HUES64 (cell line): Measurements from ENCODE around the gene CDK5R1.

ENCODE experiments used
- H3K27ac ChIP-seq: 2 replicates; pipeline ENCODE4 v1.7.0; 2013; ENCODE audit warnings: low read depth, low read length, inconsistent platforms
- H3K27me3 ChIP-seq: 2 replicates; pipeline ENCODE4 v1.6.1; 2013; ENCODE audit warnings: mild to moderate bottlenecking, low read length; ENCODE audit not compliant: insufficient read depth
- H3K36me3 ChIP-seq: 2 replicates; pipeline ENCODE4 v1.6.1; 2013; ENCODE audit warnings: mild to moderate bottlenecking, low read length; ENCODE audit not compliant: insufficient read depth
- H3K4me1 ChIP-seq: 2 replicates; pipeline ENCODE4 v1.6.1; 2013; ENCODE audit warnings: mild to moderate bottlenecking, low read length, moderate library complexity; ENCODE audit not compliant: insufficient read depth
- H3K4me3 ChIP-seq: 2 replicates; pipeline ENCODE4 v1.5.1; 2013; ENCODE audit warnings: mild to moderate bottlenecking, low read length, moderate library complexity
- H3K9ac ChIP-seq: 2 replicates; pipeline ENCODE4 v1.6.1; 2013; ENCODE audit warnings: mild to moderate bottlenecking, low read depth, low read length
- H3K9me3 ChIP-seq: 2 replicates; pipeline ENCODE4 v1.6.1; 2013; ENCODE audit warnings: low read depth, low read length; ENCODE audit not compliant: insufficient read depth
- WGBS: fragments of 150-250, 120-280 bp; methylation state at CpG from one replicate; pipeline ENCODE4 v1.1.7; 2013; ENCODE audit warnings: missing lambda C conversion rate; 5-methylcytosine and 5-hydroxymethylcytosine counted together

The CDK5R1 gene

DNA sequence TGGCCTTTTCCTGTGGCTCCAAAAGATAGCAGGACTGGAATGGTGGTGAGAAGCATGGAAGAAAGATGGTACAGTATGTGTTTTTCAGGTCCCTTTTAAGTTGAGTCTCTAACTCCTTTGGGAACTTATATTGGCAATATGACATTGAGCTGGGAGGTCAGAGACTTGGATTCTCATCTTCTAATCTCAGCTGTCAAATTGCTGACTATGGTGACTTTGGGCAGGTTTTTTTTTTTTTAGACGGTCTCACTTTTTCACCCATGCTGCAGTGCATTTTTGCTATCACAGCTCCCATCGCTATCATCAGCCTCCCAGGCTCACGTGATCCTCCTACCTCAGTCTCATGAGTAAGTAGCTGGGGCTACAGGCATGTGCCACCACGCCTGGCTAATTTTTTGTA is 15.1 kb upstream of the CDK5R1 start:
- H3K27ac ChIP-seq, result no peak overlapping the region
- H3K36me3 ChIP-seq, result peaks cover 96% of the 10 kb centered on the region
- no peaks in the 10 kb centered on the region for H3K4me1 ChIP-seq
- no peaks in the 10 kb centered on the region for H3K27me3 ChIP-seq
- no peaks in the 10 kb centered on the region for H3K9me3 ChIP-seq
- no peak overlapping the region for H3K9ac ChIP-seq
- H3K4me3 ChIP-seq, result no peak overlapping the region
- WGBS, result 94% methylated on average over 4 of the region's 4 CpGs

DNA sequence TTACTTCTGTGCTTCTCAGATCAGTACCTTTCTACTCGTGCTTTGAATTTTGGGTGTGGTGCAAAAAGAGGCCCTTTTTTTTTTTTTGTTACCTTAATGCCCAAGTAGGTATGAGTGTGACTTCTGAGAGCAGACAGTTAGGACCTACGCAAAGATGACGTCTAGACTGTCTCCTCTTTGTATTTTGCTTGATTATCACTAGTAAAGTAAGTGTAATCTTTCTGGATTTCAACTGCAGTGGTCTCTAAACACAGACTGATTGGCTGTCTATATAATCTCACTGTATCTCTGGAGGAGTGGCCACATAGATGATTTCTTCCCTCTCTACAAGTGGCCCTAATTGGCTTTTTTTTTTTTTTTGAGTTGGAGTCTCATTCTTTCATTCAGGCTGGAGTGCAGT is 11.5 kb upstream of the CDK5R1 start:
- Histone ChIP-seq H3K4me1 (no peaks in the 10 kb centered on the region), H3K27me3 (no peaks in the 10 kb centered on the region), H3K4me3 (no peak overlapping the region), H3K27ac (no peak overlapping the region), H3K9me3 (no peaks in the 10 kb centered on the region), H3K9ac (no peak overlapping the region), H3K36me3 (peaks cover 96% of the 10 kb centered on the region)
- 97% methylated on average over 3 of the region's 3 CpGs for WGBS

DNA sequence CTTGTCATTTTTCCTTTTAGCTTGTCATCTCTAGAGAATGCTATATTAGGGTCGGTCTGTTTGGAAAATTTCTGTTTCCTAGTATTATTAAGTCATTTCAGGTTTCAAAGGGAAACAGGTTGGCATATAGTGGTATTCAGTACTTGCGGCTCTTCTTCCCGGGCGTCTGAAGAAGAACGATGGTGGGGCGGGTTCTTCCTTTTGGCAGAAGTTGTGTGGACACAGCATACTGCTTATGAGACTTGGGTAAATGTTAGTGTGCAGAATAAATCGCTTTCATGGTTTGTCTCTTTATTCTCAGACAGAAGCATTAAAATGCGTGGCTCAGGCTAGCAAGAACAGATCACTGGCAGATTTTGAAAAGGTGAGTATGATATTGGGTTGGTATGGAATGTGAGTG is 9.6 kb upstream of the CDK5R1 start:
- H3K36me3 ChIP-seq, result peaks cover 96% of the 10 kb centered on the region
- no peak overlapping the region for H3K9ac ChIP-seq
- H3K27ac ChIP-seq, result no peak overlapping the region
- no peaks in the 10 kb centered on the region for H3K4me1 ChIP-seq
- H3K9me3 ChIP-seq, result no peaks in the 10 kb centered on the region
- 94% methylated on average over 8 of the region's 8 CpGs for WGBS
- no peaks in the 10 kb centered on the region for H3K27me3 ChIP-seq
- H3K4me3 ChIP-seq, result no peak overlapping the region

DNA sequence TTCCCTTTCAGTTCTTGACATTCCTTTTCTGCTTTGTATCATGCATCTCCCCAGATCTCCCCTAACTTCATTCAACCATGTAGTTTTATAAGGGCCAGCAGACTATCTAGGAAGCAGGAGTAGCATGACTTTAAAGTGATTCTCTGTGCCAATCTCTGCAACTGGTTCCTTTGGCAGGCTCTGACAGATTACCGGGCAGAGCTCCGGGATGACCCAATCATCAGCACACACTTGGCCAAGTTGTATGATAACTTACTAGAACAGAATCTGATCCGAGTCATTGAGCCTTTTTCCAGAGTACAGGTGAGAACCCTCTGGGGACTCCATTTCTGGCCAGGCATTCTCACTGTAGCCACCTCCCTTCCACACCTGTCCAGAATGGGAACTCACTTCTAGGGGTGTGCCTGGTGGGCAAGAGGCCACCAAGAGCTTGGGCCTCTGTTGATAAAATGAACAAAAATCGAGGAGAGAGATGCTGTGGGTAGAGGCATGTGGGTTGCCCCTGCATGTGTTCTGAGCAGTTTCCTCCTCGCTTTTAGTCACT is 7.6 kb upstream of the CDK5R1 start:
- Histone ChIP-seq H3K36me3 (peaks cover 86% of the 10 kb centered on the region), H3K9me3 (no peaks in the 10 kb centered on the region), H3K4me3 (no peak overlapping the region), H3K9ac (no peak overlapping the region), H3K27me3 (no peaks in the 10 kb centered on the region), H3K27ac (no peak overlapping the region), H3K4me1 (peaks cover 13% of the 10 kb centered on the region)
- WGBS, result 92% methylated on average over 5 of the region's 5 CpGs

DNA sequence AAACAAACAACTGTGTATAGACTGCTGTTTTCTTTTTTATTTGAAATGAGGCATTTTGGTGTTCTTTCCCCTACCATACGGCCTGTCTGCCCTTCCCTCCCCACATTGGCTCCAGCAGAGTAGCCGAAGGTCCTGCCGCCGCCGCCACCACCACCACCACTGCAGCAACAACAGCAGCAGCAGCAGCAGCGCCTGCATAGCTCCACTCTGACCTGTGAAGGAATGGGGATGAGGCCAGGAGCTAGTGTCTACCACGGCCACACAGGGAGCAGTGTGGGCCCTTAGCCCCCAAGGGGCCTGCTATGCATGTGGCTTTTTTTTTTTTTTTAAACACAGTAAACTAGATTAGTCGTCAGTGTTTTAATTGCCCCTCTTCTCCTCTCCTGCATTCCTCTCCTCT is 5.6 kb upstream of the CDK5R1 start:
- no peak overlapping the region for H3K9ac ChIP-seq
- WGBS, result 88% methylated on average over 8 of the region's 8 CpGs
- no peak overlapping the region for H3K27ac ChIP-seq
- no peaks in the 10 kb centered on the region for H3K27me3 ChIP-seq
- H3K4me3 ChIP-seq, result no peak overlapping the region
- H3K9me3 ChIP-seq, result no peaks in the 10 kb centered on the region
- H3K4me1 ChIP-seq, result peaks cover 15% of the 10 kb centered on the region
- peaks cover 66% of the 10 kb centered on the region for H3K36me3 ChIP-seq

DNA sequence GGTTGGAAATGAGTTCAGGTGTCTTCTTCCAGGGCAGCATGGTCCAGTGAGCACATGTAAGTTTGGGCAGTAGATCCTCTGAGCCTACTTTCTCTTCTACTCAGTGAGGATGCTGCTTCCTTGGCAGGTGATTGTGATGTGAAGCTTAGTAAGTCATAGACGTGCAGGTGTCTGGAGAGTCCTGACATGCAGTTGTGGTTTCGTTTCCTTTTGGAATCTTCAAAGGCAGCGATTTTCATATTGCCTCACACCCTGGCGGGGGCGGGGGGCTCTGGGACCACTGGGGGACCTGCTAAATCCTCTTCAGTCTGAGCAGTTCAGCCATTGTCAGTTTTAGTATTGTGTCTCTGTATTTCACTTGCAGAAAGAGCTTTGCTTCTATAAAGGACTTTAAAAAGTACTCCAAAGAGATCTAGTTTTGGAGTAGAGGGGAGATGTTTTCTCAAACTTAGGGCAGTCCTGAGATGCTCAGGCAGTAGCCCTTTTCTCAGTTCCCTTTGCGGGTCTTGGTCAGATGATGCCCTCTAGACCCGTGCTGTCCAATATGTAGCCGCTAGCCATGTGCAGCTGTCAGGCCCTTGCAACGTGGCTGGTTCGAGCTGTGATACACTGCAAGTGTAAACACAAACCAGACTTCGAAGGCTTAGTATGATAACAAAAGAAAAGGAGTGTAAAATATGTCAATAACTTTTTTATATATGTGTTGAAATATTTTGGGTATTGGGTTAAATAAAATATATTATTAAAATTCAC is 4.0 kb upstream of the CDK5R1 start:
- H3K4me3 ChIP-seq, result no peak overlapping the region

DNA sequence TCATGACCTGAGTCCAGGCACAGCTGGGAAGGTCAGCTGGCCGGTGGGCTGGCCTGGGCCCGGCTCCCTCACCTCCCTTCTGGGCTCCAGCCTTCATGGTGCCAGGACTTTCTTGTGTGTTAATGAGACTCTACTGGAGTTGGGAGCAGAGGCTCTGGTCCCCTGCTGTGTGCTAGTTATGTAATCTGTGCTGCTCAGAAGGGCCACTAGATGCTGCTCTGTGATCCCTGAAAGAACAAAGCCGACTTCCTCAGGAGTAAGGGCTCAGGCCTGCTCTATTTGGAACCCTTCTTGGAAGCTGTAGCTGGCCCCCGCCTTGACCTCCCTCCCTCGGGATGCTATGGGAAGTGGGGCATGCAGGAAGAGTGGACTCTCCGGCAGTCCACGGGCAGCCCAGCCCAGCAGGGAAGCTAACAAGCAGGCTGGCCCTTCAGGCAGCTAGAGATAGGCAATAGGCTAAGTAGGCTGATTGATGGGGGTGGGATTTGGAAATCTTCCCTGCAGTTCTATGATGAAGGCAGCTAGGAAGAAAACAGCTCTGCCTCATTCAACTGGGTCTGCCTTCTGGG is 3.3 kb upstream of the CDK5R1 start:
- peaks cover 49% of the 10 kb centered on the region for H3K36me3 ChIP-seq
- no peaks in the 10 kb centered on the region for H3K9me3 ChIP-seq
- peak overlapping the region; percentile 59; the same call in 1 of the 2 replicates for H3K27ac ChIP-seq
- H3K4me3 ChIP-seq, result no peak overlapping the region
- 9% methylated on average over 7 of the region's 7 CpGs for WGBS
- H3K9ac ChIP-seq, result 0 out of 2 replicates have a peak overlapping the region, but pooled peaks have one; percentile 1
- peaks cover 15% of the 10 kb centered on the region for H3K4me1 ChIP-seq
- H3K27me3 ChIP-seq, result no peaks in the 10 kb centered on the region

More for the DNA sequence above, 4.0 kb upstream of the CDK5R1 start:
- Histone ChIP-seq H3K27ac (peak overlapping the region; percentile 53; the same call in 1 of the 2 replicates), H3K9ac (no peak overlapping the region), H3K4me1 (peaks cover 15% of the 10 kb centered on the region), H3K27me3 (no peaks in the 10 kb centered on the region), H3K36me3 (peaks cover 50% of the 10 kb centered on the region), H3K9me3 (no peaks in the 10 kb centered on the region)
- 85% methylated on average over 11 of the region's 11 CpGs for WGBS

DNA sequence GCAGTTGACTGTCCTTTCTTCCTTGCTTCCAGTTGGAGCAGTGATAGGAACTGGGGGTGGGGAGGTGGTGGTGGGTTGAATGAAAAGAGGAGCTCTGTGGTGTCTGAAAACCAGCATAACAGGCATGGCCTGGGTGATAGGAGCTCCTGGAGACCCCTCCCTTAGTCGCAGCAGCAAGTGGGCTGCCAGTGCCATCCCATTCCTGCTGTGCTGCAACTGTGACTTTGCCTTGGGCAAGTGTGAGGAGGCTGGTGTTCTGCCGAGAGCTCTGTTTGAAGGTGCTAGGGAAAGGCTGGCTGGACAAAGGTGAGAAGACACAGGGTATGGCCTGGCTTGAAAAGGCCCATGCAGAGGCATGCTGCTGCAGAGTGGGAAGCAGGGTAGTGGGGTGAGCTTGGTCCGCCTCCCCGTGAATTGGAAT is 2.7 kb upstream of the CDK5R1 start:
- H3K4me3 ChIP-seq, result no peak overlapping the region
- no peaks in the 10 kb centered on the region for H3K9me3 ChIP-seq
- peaks cover 15% of the 10 kb centered on the region for H3K4me1 ChIP-seq
- H3K27ac ChIP-seq, result peak overlapping the region; percentile 59; the same call in 1 of the 2 replicates
- H3K9ac ChIP-seq, result 0 out of 2 replicates have a peak overlapping the region, but pooled peaks have one; percentile 1
- 73% methylated on average over 4 of the region's 4 CpGs for WGBS
- H3K27me3 ChIP-seq, result no peaks in the 10 kb centered on the region
- peaks cover 49% of the 10 kb centered on the region for H3K36me3 ChIP-seq

DNA sequence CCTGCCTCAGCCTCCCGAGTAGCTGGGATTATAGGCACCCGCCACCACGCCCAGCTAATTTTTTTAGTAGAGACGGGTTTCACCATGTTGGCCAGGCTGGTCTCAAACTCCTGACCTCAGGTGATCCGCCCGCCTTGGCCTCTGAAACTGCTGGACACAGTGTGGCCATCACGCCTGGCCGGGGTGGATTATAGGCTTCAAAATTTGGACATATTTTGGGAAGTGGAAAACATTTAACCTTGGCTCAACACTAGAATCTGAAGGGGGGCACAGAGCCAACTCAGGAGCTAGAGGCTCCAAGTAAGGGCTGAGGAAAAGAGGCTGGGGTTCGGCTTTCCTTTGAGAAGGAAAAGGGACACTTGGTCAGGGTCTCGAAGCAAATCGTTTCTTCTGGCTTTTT is 2.2 kb upstream of the CDK5R1 start:
- 94% methylated on average over 10 of the region's 11 CpGs for WGBS

DNA sequence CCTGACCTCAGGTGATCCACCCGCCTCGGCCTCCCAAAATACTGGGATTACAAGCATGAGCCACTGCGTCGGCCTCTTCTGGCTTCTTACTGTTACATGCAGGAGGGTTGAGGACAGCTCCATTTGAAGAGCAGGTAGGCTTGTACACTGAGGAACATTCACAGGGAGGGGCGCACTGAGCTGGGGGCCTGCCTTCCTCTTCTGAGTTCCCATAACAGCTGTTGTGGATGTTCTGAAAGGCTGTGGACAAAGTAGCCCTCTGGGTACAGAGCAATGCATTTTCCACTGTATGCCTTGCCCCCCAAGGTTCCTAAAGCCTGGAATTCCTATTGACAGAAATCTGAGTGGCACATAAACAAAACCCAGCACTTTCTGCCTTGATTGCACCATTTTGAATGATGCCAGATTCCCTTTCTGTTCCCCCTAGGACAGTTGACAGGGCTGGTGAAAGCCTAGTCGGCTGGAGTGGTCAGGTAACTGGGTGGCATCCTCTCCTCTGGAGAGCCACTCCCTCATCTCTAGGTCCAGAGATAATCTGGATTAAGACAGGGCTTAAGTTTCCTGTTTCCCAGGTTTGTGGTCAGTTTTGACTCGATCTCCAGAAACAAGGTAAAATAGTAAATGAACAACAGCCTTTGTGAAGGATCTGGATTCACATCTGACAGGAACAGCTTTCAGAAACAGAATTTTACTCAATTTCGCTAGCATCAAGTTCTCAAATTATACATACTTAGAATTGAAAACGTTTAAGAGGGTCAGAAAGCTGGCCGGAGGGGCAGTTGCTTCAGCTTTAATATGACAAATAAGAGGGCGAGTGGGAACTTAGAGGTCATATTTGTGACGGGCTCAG is 1.3 kb upstream of the CDK5R1 start:
- H3K9me3 ChIP-seq, result no peaks in the 10 kb centered on the region
- WGBS, result 84% methylated on average over 12 of the region's 12 CpGs
- peak overlapping the region; percentile 81; the same call in 1 of the 2 replicates for H3K9ac ChIP-seq
- peak overlapping the region; percentile 41 for H3K4me3 ChIP-seq
- no peaks in the 10 kb centered on the region for H3K27me3 ChIP-seq
- peaks cover 49% of the 10 kb centered on the region for H3K36me3 ChIP-seq
- no peak overlapping the region for H3K27ac ChIP-seq
- peaks cover 21% of the 10 kb centered on the region for H3K4me1 ChIP-seq

More for the DNA sequence above, 2.2 kb upstream of the CDK5R1 start:
- no peaks in the 10 kb centered on the region for H3K9me3 ChIP-seq
- no peaks in the 10 kb centered on the region for H3K27me3 ChIP-seq
- no peak overlapping the region for H3K9ac ChIP-seq
- no peak overlapping the region for H3K4me3 ChIP-seq
- H3K4me1 ChIP-seq, result peaks cover 17% of the 10 kb centered on the region
- no peak overlapping the region for H3K27ac ChIP-seq
- H3K36me3 ChIP-seq, result peaks cover 49% of the 10 kb centered on the region
